D721Med (cell line): ENCODE results near the gene NKIRAS1.
"Not testable (repeated sequence)": the region's sequence is repeated elsewhere in the genome, so short reads cannot be mapped to it uniquely, and the experiment has no call there.

ENCODE experiments used
- DNase-seq: peaks from one replicate; pipeline ENCODE4 v3.0.0; 2011; ENCODE audit warnings: low spot score; ENCODE audit not compliant: insufficient read length
- FAIRE-seq: peaks from 2 replicates; lab custom pipeline; 2011; peaks lifted over from hg19 to GRCh38; lab: Jason Lieb, UNC
- TF ChIP-seq, protein P1 (sequence below): IDR thresholded peaks from 2 replicates; pipeline ENCODE4 v1.5.1; 2012; ENCODE audit warnings: mild to moderate bottlenecking, control low read depth; ENCODE audit not compliant: insufficient read depth; ENCODE audit errors: missing control alignments

NKIRAS1 gene

DNA sequence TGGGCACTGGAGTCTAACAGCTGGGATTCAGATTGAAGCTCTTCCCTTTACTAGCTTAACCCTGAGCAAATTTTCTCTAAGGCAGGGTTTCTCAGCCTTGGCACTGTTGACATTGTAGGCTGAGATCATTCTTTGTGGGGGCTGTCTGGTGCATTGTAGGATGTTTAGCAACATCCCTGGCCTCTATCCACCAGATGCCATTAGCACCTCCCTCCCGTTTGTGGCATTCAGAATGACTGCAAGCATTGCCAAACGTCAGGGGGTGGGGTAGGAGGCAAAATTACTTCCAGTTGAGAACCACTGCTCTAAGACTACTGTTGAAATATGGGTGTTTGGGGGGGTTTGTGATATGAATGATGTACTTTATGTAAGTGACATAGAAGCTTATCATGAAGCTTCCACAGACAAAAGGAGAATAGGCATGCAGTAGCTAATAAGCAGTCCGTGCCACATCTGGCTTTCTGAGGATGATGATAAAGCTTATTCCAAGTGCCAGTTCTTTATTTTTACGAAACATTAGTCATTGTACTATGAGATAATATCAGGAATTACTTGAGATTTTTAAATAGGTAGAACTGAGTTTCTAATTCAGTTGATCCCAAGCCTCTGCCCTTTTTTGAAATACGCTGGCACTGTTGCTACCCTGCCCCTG is 39.3 kb downstream of the NKIRAS1 start:
- FAIRE-seq (no peak), DNase-seq (no peak)
- TF ChIP-seq, protein P1, sequence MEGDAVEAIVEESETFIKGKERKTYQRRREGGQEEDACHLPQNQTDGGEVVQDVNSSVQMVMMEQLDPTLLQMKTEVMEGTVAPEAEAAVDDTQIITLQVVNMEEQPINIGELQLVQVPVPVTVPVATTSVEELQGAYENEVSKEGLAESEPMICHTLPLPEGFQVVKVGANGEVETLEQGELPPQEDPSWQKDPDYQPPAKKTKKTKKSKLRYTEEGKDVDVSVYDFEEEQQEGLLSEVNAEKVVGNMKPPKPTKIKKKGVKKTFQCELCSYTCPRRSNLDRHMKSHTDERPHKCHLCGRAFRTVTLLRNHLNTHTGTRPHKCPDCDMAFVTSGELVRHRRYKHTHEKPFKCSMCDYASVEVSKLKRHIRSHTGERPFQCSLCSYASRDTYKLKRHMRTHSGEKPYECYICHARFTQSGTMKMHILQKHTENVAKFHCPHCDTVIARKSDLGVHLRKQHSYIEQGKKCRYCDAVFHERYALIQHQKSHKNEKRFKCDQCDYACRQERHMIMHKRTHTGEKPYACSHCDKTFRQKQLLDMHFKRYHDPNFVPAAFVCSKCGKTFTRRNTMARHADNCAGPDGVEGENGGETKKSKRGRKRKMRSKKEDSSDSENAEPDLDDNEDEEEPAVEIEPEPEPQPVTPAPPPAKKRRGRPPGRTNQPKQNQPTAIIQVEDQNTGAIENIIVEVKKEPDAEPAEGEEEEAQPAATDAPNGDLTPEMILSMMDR, result no peak

DNA sequence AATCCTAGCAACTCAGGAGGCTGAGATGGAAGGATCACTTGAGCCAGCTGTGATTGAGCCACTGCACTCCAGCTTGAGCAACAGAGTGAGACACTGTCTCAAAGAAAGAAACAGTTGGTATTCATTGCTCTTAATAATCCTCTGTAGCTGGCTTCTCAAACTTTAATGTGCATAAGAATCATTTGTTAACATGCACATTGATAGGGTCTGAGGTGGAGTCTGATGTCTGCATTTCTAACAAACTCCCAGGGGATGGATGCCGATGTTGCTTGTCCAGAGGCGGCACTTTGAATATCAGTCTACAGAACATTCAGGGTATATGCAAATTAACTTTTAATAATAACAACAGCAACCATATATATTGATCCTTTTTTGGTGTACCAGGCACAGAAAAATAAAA is 39.9 kb downstream of the NKIRAS1 start:
- TF ChIP-seq, protein P1, result no peak
- FAIRE-seq, result no peak

DNA sequence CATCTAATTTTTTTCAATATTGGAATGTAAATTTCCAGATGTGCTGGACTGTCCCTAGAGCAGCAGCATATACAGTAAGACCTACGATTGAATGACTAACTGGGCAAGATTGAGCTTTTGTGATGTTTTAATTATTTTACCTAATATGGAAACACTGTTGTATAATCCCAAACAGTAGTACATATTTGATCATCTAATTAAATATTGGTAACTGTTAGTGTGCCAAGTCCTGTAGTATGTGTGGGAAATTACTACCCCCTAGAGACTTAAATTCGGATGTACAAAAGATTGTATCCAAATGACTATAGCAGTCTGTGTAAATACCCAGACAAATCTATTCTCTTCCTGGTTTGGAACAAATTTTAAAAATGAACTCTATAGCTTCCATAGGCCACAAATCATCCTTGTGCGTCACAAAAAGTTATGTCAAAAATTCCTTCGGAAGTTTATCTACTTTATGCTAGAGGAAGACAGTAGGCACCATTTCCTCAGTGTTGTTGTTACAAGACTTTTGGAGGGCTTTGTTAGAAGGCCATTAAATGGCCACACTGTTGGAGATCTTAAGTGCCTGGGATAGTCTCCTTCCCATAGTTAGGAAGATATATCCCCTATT is 41.6 kb downstream of the NKIRAS1 start:
- FAIRE-seq (no peak), DNase-seq (no peak)
- TF ChIP-seq, protein P1, result no peak

More for the DNA sequence above, 39.9 kb downstream of the NKIRAS1 start:
- DNase-seq, result no peak

DNA sequence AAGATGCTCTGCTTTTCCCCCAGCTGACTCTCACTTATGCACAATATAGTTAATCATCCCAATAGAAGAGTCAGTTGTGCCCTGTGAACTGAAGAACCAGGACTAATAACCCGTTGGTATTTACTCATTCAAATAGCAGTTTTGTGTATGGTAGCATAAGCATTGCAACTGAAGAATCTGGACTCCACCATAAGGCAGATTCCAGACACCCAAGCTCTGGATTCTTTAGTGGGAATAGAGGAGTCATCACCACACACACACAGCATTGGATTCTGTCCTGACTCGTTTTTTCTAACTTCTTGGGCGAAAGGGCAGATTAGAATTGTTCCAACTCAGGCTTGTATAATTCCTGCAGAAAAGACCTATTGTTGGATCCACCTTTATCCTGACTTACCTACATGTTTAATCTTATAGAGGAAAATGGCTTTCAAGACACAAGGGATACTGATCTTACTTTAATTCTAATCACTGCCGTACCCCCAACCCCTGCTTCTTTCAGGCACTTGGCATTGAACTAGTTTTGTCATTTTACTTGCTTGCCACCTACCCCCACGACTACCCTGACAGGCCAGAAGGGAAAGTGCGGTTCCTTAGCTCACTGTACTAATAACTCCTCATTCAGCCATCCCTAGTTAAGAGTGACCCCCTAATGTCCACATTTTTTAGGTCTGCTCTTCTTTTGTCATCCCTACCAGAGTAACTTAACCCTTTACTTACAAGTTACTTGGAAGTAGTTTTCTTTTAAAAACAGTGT is 42.3 kb downstream of the NKIRAS1 start:
- TF ChIP-seq, protein P1, result no peak
- FAIRE-seq (no peak), DNase-seq (no peak)

DNA sequence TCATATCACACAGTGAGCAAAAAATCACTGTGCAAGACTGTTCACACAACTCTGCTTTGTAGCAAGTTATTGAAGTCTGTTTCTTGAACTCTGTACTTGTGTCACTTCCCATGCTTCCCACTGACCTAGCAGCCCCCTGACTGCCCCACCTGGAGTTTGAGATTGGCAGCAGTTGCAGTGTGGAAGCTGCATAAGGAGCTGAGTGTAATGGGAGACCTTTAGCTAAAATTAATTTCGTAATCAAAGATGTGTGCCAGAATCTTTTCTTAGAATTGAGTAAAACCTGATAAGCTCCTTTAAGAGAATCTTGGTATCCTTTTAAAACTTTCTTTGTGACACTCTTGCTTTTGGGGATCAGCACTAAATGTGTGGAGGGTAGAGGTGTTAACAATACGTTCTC is 42.8 kb downstream of the NKIRAS1 start:
- DNase-seq, result no peak
- TF ChIP-seq, protein P1, result no peak
- no peak for FAIRE-seq

DNA sequence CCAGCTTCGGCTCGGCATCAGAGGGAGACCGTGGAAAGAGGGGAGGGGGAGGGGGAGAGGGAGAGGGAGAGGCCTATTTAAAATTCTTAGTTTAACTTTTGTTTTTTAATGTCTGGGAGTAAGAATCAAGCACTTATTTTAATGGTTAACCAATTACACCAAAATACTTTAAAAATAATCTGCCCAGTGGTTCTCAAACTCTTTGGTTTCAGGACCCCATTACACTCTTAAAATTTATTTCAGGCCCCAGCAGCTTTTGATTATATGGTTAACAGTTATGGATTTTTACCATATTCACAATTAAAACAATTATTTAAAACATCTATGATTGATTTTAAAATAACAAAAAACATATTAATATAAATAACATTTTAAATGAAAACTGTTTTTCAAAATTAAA is 44.5 kb downstream of the NKIRAS1 start:
- no peak for DNase-seq
- TF ChIP-seq, protein P1, result no peak
- no peak for FAIRE-seq

DNA sequence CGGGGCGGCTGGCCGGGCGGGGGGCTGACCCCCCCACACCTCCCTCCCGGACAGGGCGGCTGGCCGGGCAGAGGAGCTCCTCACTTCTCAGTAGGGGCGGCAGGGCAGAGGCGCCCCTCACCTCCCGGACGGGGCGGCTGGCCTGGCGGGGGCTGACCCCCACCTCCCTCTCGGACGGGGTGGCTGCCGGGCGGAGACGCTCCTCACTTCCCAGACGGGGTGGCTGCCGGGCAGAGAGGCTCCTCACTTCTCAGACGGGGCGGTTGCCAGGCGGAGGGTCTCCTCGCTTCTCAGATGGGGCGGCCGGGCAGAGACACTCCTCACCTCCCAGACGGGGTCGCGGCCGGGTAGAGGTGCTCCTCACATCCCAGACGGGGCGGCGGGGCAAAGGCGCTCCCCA is 45.4 kb downstream of the NKIRAS1 start:
- not testable (repeated sequence) for DNase-seq, FAIRE-seq

DNA sequence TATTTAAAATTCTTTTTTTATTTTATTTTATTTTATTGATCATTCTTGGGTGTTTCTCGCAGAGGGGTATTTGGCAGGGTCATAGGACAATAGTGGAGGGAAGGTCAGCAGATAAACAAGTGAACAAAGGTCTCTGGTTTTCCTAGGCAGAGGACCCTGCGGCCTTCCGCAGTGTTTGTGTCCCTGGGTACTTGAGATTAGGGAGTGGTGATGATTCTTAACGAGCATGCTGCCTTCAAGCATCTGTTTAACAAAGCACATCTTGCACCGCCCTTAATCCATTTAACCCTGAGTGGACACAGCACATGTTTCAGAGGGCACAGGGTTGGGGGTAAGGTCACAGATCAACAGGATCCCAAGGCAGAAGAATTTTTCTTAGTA is 46.1 kb downstream of the NKIRAS1 start:
- FAIRE-seq, DNase-seq: not testable (repeated sequence)
